NCI-H345 treated with DMSO at 0.1 percent for 48 hours (cell line): ENCODE measurements around the gene DNASE1L2.

Experiments used
- DNase-seq: peaks from one replicate; lab custom pipeline; 2025; ENCODE audit not compliant: unreplicated experiment; lab: John Stamatoyannopoulos, UW

Gene DNASE1L2

DNA sequence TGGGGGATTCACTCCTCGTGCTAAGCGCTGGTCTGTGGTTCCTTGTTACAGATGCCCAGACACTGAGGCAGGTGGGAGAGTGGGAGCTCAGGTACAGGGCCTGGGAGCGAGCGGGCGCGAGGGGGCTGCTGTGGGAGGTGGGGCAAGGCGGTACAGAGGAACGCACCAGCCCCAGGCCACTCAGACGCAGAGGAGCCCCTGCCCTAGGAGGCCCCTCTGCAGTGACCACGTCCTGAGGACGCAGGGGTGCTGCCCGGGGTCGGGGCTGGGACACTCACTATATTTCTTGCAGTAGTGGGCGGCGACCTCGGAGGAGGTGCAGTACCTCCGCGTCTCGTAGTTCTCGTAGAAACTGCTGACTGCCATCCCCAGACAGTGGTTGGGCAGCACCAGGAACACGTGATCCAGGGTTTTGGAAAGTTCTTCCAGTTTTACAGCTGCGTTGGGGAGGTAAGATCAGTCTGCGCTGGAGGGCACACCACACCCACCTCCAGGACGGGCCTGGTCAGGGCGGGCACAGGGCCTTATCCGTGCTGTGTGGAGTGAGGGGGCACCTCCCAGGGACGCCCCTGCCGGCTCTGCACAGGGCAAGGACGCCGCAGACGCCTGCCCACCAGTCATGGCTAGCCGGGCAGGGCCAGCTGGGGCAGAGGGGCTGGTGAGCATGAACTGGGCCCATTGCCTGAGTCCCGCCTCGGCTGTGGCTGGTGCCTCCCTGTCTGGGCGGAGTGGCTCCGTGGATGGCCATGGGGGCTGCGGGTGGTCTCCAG lies 47.9 kb downstream of the DNASE1L2 start:
- no peak for DNase-seq

DNA sequence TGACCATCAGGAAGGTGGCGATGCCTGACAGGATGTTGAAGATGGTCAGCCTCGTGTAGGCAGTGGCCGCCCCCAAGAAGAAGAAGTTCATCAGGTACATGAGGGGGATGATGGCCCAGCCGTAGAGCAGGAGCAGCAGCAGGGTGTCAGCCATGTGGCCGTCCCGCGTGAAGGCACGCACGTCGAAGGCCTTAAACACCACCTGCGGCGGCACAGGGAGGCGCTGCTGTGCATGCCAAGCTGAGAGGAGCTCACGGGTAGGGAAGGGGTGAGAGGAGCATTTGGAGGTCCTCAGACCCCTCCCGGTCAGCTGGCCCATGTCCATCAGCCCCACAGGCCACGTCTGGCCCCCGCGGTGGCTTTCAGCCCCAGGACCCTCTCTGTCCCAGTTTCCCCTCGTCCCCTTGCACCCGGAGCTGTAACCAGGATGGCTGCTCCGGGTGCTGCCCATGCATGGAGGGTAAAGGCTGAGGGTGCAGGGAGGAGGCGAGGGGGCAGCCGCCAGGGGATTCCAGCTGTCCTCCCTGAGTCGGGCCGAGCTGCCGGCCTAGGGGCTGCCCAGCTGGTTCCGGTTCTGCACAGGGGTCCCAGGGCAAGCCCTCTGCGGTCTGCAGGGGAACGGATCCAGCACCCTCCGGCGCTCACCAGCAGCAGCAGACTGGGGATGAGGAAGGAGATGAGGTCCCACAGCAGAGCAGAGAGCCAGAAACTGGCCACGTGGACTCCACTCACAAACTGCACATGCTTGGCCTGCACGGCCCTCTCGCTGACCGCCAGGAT lies 48.7 kb downstream of the DNASE1L2 start:
- DNase-seq = no peak

GRCh38 chr16:2285731-2286191 lies 49.5 kb downstream of the DNASE1L2 start:
- no peak for DNase-seq

GRCh38 chr16:2286550-2286949 lies 50.3 kb downstream of the DNASE1L2 start:
- DNase-seq = no peak

DNA sequence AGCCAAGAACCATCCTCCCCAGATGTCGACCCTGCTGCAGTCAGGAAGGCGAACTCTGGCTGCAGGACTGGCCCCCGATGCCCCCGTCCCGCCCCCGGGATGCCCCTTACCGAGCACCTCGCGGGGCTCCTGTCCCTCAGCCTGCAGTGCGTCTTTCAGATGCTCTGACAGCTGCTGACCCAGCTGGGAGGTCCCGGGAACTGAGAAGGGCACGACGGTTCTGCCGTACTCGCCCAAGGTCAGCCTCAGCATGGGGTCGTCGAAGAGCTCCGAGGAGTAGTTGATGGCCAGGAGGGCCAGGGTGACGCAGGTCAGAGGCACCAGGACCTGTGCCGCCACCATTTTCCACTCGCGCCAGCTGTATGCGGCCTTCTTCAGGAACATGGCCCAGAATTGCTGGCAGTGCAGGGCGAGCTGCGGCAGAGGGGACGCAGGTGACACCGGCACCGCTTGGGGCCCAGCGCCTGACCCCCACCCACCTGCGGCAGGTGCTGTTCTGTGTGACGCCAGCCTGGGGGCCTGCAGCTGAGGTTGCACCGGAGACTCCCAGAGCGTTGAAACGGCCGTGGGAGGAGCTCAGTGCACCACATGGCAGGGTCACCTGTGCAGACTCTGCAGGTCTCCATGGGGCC lies 51.8 kb downstream of the DNASE1L2 start:
- DNase-seq = no peak
